ENCODE results near the gene FHIT.
A peak's percentile ranks its signal among the peaks of the same experiment; 100 is the strongest.
"Not testable (repeated sequence)": the region's sequence is repeated elsewhere in the genome, so short reads cannot be mapped to it uniquely, and the experiment has no call there.

Gene FHIT

GRCh38 chr3:59803268-59803667 lies 1448.0 kb downstream of the FHIT start:
- DNase-seq = no peak

GRCh38 chr3:59802453-59802852 lies 1448.8 kb downstream of the FHIT start:
- DNase-seq = not testable (repeated sequence)

GRCh38 chr3:59802045-59802444 lies 1449.2 kb downstream of the FHIT start:
- no peak for DNase-seq

GRCh38 chr3:59800481-59800880 lies 1450.8 kb downstream of the FHIT start:
- no peak for DNase-seq

GRCh38 chr3:59798372-59799086 lies 1452.7 kb downstream of the FHIT start:
- no peak for DNase-seq

GRCh38 chr3:59797533-59797932 lies 1453.7 kb downstream of the FHIT start:
- DNase-seq = no peak

- no peak for DNase-seq
These were observed 1454.8 kb downstream of the FHIT start for GRCh38 chr3:59796456-59796855.

- no peak for DNase-seq
These were observed 1455.5 kb downstream of the FHIT start for GRCh38 chr3:59795756-59796155.

GRCh38 chr3:59793976-59794375 lies 1457.3 kb downstream of the FHIT start:
- no peak for DNase-seq

GRCh38 chr3:59791774-59792308 lies 1459.4 kb downstream of the FHIT start:
- no peak for DNase-seq

GRCh38 chr3:59790241-59790640 lies 1461.0 kb downstream of the FHIT start:
- DNase-seq = no peak

GRCh38 chr3:59788801-59789200 lies 1462.5 kb downstream of the FHIT start:
- no peak for DNase-seq

GRCh38 chr3:59788133-59788532 lies 1463.1 kb downstream of the FHIT start:
- DNase-seq = no peak

- DNase-seq = no peak
These were observed 1464.9 kb downstream of the FHIT start for GRCh38 chr3:59786374-59786773.

- DNase-seq = no peak
These were observed 1467.1 kb downstream of the FHIT start for GRCh38 chr3:59784164-59784563.

GRCh38 chr3:59783468-59783988 lies 1467.7 kb downstream of the FHIT start:
- DNase-seq = no peak

GRCh38 chr3:59782664-59783063 lies 1468.6 kb downstream of the FHIT start:
- no peak for DNase-seq

- DNase-seq = no peak
These were observed 1471.0 kb downstream of the FHIT start for GRCh38 chr3:59780209-59780608.

- DNase-seq = no peak
These were observed 1472.0 kb downstream of the FHIT start for GRCh38 chr3:59779260-59779659.

- no peak for DNase-seq
These were observed 1473.6 kb downstream of the FHIT start for GRCh38 chr3:59777667-59778077.

- no peak for DNase-seq
These were observed 1474.2 kb downstream of the FHIT start for GRCh38 chr3:59777066-59777465.

- DNase-seq = no peak
These were observed 1475.4 kb downstream of the FHIT start for GRCh38 chr3:59775761-59776325.

- no peak for DNase-seq
These were observed 1476.1 kb downstream of the FHIT start for GRCh38 chr3:59775106-59775505.

GRCh38 chr3:59774634-59775033 lies 1476.6 kb downstream of the FHIT start:
- DNase-seq = peak; percentile 28
